GM19395 (cell line): ENCODE results near the gene AVEN.
"Not testable (repeated sequence)": the region's sequence is repeated elsewhere in the genome, so short reads cannot be mapped to it uniquely, and the experiment has no call there.

ENCODE experiments used
- ATAC-seq: cut with Tn5 transposase; IDR thresholded peaks from one replicate; pipeline ENCODE4 v1.9.1; 2021; ENCODE audit warnings: mild to moderate bottlenecking, moderate library complexity; ENCODE audit not compliant: unreplicated experiment

The AVEN gene

GRCh38 chr15:34043391-34043790 lies 4.4 kb upstream of the AVEN start:
- ATAC-seq, result no peak

GRCh38 chr15:34039790-34040113 lies 748 bp upstream of the AVEN start:
- ATAC-seq, result peak; percentile 36

- ATAC-seq, result peak; percentile 60
Measured at GRCh38 chr15:34038023-34038870, 757 bp downstream of the AVEN start.

DNA sequence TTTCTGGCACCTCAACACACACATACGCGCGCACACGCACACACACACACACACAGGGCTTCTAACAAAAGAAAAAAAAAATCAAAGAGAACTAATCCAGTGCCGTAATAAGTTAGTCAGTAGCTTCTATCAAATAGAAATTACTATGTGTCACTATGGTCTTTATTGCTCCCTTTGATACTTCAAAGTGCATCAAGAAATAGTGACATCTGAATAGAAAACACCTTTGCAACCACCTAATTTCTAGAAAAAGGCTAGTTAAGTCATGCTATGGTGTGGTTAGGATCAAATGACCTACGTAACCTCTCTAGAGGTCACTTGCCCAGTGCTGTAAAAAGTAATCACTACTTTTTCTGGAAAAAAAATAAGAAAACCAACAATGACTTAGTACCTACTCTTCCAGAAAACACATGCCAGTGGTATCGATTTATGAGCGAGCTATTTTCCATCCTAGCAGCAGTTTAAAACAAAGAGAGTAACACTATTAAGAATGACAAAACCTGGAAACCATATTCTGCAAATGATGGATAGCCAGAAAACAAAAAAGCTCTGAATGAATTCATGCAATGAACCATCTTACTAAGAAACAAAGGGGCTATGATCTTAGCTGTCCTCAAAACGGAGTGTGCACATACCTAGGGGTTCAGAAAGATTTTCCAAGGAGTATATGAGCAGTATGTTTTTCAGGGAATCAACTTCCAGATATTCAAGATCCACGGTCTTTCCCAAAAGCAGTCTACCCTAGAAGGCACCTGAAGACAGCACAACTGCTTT lies 6.8 kb downstream of the AVEN start:
- ATAC-seq, result no peak

GRCh38 chr15:34027606-34028005 lies 11.4 kb downstream of the AVEN start:
- no peak for ATAC-seq

DNA sequence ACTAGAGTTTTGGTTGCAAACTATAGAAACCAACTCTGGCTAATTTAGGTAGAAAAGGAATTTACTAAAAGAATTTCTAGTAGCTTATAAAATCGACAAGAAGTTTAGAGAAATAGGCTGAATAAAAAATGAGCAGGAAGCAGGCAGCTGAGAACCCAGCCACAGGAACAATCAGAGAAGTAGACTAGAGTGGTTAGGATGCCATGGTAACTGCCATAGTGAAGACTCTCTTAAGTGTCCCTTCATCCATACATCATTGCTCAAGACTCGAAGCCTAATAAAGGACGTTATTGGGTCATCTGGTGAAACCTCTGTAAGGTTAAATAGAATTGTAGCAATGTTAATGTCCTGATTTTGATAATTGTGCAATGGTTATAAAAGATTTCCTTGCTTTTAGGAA lies 13.8 kb downstream of the AVEN start:
- ATAC-seq, result no peak

DNA sequence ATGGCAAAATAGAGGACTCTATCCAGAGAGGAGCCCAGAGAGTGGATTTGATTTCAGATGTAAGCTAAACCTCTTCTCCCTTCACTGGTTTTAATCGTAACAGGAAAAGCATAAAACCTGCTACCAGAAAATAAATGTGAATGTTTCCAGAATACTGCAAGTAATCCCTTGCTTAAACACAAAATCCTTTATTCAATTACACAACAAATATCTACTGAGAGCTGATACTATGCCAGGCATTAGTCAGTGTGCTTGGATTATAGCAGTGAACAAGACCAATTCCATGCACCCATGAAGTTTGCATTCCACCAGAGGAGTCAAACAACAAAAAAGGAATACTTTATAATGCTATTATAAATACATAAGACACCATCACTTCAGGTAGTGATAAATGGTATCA lies 15.1 kb downstream of the AVEN start:
- ATAC-seq, result no peak

- ATAC-seq, result no peak
Measured at GRCh38 chr15:34019369-34019990, 19.5 kb downstream of the AVEN start.

DNA sequence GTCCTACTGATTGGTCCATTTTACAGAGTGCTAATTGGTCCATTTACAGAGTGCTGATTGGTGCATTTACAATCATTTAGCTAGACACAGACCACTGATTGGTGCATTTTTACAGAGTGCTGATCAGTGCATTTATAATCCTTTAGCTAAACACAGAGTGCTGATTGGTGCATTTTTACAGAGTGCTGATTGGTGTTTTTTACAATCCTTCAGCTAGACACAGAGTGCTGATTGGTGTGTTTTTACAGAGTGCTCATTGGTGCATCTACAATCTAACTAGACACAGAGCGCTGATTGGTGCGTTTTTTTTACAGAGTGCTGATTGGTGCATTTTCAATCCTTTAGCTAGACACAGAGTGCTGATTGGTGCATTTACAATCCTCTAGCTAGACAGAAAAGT lies 20.3 kb downstream of the AVEN start:
- ATAC-seq, result not testable (repeated sequence)

- no peak for ATAC-seq
Measured at GRCh38 chr15:34018021-34018645, 20.9 kb downstream of the AVEN start.

DNA sequence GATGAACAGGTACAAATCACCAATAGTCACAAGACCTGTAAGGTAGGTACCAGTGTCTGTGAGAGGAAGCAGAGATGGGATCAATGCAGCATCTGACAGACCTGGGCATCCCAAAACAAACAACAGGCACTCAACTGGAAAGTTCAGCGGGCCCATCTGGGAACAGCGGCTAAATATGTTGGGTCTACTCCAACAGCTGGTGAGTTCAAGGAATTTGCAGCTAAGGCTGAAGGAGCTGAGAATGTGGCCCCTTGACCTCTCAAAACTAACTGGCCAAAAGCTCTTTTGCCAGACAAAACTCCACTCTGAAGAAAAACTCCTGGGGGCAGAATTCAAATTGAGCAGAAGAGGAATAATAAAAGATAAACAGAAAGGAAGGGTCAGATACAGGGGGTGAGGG lies 24.4 kb downstream of the AVEN start:
- ATAC-seq, result no peak

- ATAC-seq, result no peak
Measured at GRCh38 chr15:34013746-34014145, 25.3 kb downstream of the AVEN start.

- ATAC-seq, result no peak
Measured at GRCh38 chr15:34012461-34013028, 26.5 kb downstream of the AVEN start.

- no peak for ATAC-seq
Measured at GRCh38 chr15:34011481-34011880, 27.5 kb downstream of the AVEN start.

GRCh38 chr15:34010921-34011320 lies 28.1 kb downstream of the AVEN start:
- ATAC-seq, result no peak

GRCh38 chr15:34009656-34010055 lies 29.3 kb downstream of the AVEN start:
- ATAC-seq, result no peak

GRCh38 chr15:34006381-34006780 lies 32.6 kb downstream of the AVEN start:
- no peak for ATAC-seq

DNA sequence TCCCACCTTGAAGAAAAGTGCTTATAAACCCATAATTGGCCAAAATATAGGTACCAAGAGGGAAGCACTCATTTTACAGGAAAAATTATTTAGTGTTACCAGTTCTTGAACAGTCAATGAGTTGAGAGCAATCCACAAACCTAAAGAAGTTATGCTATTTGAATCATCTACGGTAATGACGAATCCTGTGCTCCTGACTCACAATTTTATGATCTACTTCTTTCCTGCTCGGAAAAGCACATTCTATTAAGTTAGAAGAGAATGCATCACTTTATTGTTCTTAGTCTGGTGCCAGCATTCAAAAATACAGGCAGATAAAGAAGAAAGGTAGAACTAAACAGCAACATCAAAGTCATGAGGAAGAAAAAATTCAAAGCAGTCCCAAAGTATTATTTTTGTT lies 37.5 kb downstream of the AVEN start:
- no peak for ATAC-seq

GRCh38 chr15:33995666-33996065 lies 43.3 kb downstream of the AVEN start:
- not testable (repeated sequence) for ATAC-seq

GRCh38 chr15:33994005-33994615 lies 44.9 kb downstream of the AVEN start:
- ATAC-seq, result no peak

- no peak for ATAC-seq
Measured at GRCh38 chr15:33988384-33988783, 50.6 kb downstream of the AVEN start.
